GM21390 (cell line): Measurements from ENCODE around the gene NRARP.
"Not testable (repeated sequence)": the region's sequence is repeated elsewhere in the genome, so short reads cannot be mapped to it uniquely, and the experiment has no call there.

Experiments
- ATAC-seq: cut with Tn5 transposase; IDR thresholded peaks from one replicate; pipeline ENCODE4 v1.9.1; 2021; ENCODE audit not compliant: unreplicated experiment

The NRARP gene

GRCh38 chr9:137262909-137263285, 39.2 kb downstream of the NRARP start:
- no peak for ATAC-seq

GRCh38 chr9:137262173-137262908, 39.7 kb downstream of the NRARP start:
- ATAC-seq, result not testable (repeated sequence)

- ATAC-seq, result no peak
These were observed 45.2 kb downstream of the NRARP start for GRCh38 chr9:137256856-137257255.

- no peak for ATAC-seq
These were observed 45.7 kb downstream of the NRARP start for GRCh38 chr9:137256362-137256761.

- ATAC-seq, result no peak
These were observed 46.5 kb downstream of the NRARP start for GRCh38 chr9:137255448-137256114.

GRCh38 chr9:137254624-137255447, 47.2 kb downstream of the NRARP start, which contains the start of gene NELFB:
Gene NELFB, plus strand, starts transcription at chr9:137255327.
- ATAC-seq, result peak; percentile 74

- no peak for ATAC-seq
These were observed 48.1 kb downstream of the NRARP start for GRCh38 chr9:137253717-137254623.

GRCh38 chr9:137252555-137253506, 49.2 kb downstream of the NRARP start:
- no peak for ATAC-seq

GRCh38 chr9:137251490-137252268, 50.4 kb downstream of the NRARP start:
- ATAC-seq, result no peak

- ATAC-seq, result no peak
These were observed 50.9 kb downstream of the NRARP start, which contains the start of gene STPG3 for GRCh38 chr9:137251194-137251461. Gene STPG3, plus strand, starts transcription at chr9:137251286. Its CDS starts 1 bp downstream, at chr9:137251287.

- no peak for ATAC-seq
These were observed 51.5 kb downstream of the NRARP start for GRCh38 chr9:137250329-137251193.
